ENCODE results near the gene LRG1.

The LRG1 gene

DNA sequence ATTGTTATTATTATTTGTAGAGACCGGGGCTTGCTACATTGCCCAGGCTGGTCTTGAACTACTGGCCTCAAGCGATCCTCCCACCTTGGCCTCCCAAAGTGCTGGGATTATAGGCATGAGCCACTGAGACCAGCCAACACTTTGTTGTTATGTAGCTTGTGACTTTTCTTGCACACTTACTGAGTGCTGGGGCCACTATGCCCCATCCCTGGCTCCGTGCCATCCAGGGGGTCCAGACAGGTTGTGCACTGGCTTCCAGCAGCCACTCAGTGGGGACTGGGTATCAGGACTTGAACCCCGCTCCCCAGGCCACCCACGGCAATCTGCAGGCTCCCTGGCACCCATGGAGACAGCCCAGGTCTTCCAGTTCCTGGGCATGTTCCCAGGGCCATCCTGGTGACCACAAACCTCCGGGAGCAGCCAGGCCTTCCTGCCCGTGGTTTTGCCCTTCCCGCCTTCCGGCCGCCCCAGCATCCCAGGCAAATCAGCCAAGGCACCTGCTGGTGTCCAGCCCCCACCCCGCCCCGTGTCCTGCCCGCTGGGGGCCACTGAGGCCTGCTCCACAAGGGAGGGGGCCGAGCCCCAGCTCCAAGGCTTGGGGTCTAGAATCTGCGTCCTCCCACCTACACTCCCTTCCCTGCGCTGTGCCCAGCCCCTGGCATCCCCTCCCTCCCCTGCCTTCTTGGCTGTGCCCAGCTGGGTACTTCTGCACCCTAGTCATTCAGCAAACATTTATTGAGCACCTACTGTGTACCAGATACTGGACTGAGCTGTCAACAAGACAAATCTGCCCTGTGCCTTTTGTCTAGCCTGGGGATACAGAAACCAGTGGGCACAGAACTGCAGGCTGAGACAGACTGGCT lies 43.4 kb upstream of the LRG1 start:
- no peak overlapping the region for H2AFZ ChIP-seq (ENCODE audit: low read depth)
- H3K9ac ChIP-seq: no peak overlapping the region
- H3K79me2 ChIP-seq (ENCODE audit: insufficient read depth, low read depth): no peaks in the 10 kb centered on the region
- TF ChIP-seq, protein P1, sequence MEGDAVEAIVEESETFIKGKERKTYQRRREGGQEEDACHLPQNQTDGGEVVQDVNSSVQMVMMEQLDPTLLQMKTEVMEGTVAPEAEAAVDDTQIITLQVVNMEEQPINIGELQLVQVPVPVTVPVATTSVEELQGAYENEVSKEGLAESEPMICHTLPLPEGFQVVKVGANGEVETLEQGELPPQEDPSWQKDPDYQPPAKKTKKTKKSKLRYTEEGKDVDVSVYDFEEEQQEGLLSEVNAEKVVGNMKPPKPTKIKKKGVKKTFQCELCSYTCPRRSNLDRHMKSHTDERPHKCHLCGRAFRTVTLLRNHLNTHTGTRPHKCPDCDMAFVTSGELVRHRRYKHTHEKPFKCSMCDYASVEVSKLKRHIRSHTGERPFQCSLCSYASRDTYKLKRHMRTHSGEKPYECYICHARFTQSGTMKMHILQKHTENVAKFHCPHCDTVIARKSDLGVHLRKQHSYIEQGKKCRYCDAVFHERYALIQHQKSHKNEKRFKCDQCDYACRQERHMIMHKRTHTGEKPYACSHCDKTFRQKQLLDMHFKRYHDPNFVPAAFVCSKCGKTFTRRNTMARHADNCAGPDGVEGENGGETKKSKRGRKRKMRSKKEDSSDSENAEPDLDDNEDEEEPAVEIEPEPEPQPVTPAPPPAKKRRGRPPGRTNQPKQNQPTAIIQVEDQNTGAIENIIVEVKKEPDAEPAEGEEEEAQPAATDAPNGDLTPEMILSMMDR (conservative IDR thresholded peaks at IDR 0.05; ENCODE audit: low read depth, low read length): no peak
- H3K27ac ChIP-seq: no peak overlapping the region
- H3K36me3 ChIP-seq (ENCODE audit: insufficient read depth): no peaks in the 10 kb centered on the region
- no peaks in the 10 kb centered on the region for H4K20me1 ChIP-seq (ENCODE audit: insufficient read depth)
- H3K4me2 ChIP-seq: no peak overlapping the region
- peaks cover 5% of the 10 kb centered on the region for H3K4me1 ChIP-seq (ENCODE audit: low read depth, poor library complexity, severe bottlenecking)
- H3K27me3 ChIP-seq (ENCODE audit: insufficient read depth, low read depth): peaks cover 81% of the 10 kb centered on the region
- H3K4me3 ChIP-seq (IDR thresholded peaks at IDR 0.05; ENCODE audit: insufficient read depth, low read depth, low read length): no peak overlapping the region

DNA sequence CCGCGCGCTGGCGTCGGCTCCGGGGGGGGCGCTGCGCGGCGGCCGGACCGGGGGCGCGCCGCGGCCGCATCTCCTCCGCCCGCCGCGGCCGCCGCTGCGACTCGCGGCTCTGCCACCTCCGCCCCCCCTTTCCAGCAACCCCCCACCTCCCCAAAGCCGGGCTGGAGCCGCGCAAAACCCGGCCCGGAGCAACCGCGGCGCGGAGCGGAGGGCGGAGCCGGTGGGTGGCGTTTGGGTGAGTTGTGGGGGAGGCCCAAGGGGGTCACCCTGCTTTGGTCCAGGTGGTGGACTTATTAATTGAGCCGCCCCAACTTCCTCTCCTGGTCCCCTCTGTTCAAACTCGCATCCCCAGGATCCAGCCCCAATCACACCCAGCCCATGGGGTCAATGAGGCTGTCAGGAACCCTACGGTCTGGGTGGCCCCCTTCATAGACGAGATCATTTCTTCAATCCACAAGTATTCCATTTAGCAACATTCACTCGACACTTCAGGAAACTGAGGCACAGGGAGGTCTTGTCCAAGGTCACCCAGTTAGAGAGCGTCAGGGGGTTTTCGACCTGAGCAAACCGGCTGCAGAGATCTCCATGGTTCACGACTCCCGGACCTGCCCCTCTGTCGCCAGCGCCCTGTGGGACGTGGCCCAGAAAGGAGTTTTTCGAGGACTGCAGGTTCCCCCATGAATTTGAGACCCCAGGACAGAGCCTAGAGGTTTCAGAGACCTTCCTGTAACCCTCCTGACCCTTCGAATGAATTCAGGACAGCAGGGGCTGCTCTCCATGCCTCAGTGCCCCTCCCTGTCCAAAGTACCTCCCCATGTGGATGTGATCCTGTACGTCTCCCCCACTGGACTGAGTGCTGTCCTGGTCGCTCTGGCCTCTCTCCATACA lies 42.1 kb upstream of the LRG1 start:
- peaks cover 5% of the 10 kb centered on the region for H3K4me1 ChIP-seq (ENCODE audit: low read depth, poor library complexity, severe bottlenecking)
- TF ChIP-seq, protein P1 (conservative IDR thresholded peaks at IDR 0.05; ENCODE audit: low read depth, low read length): no peak
- no peaks in the 10 kb centered on the region for H3K79me2 ChIP-seq (ENCODE audit: insufficient read depth, low read depth)
- H3K4me2 ChIP-seq: no peak overlapping the region
- H3K27ac ChIP-seq: no peak overlapping the region
- no peaks in the 10 kb centered on the region for H4K20me1 ChIP-seq (ENCODE audit: insufficient read depth)
- H3K27me3 ChIP-seq (ENCODE audit: insufficient read depth, low read depth): peaks cover 80% of the 10 kb centered on the region
- H3K4me3 ChIP-seq (IDR thresholded peaks at IDR 0.05; ENCODE audit: insufficient read depth, low read depth, low read length): no peak overlapping the region
- no peak overlapping the region for H2AFZ ChIP-seq (ENCODE audit: low read depth)
- no peak overlapping the region for H3K9ac ChIP-seq
- no peaks in the 10 kb centered on the region for H3K36me3 ChIP-seq (ENCODE audit: insufficient read depth)

DNA sequence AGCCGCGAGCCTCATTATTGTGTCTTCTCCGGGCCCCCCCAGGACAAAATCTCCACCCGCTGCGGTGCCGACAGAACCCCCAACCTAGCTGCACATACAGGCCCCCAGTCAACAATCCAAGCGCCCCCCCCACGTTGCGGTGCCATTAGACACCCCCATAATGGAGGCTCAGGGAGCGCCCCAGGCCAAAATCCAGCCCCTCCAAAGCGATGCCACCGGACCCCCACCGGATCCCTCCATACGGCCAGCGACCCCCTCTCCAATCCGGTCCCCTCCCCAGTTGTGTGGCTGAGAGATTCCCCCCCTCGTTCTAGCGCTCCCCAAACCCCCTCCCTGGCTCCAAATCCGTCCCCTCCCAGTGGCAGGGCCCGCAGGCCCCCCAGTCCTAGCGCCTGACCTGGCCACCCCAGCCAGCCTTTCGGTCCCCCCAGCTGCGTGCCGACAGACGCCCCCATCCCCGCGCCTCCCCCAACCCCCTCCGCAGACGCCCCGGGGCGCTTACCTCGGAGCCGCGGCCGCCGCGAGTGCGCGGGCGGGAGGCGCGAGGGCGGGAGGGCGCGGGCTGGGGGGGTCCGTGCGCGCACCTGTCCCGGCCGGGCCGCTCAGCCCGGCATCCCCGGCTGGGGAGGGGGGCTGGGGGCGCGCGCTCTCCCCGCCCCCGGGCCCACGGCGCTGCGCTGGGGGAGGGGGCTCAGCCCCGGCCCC lies 41.3 kb upstream of the LRG1 start:
- TF ChIP-seq, protein P1 (conservative IDR thresholded peaks at IDR 0.05; ENCODE audit: low read depth, low read length): no peak
- Histone ChIP-seq H3K79me2 (ENCODE audit: insufficient read depth, low read depth) (no peaks in the 10 kb centered on the region), H3K27ac (no peak overlapping the region), H4K20me1 (ENCODE audit: insufficient read depth) (no peaks in the 10 kb centered on the region), H3K4me1 (ENCODE audit: low read depth, poor library complexity, severe bottlenecking) (peaks cover 5% of the 10 kb centered on the region), H3K36me3 (ENCODE audit: insufficient read depth) (no peaks in the 10 kb centered on the region), H3K27me3 (ENCODE audit: insufficient read depth, low read depth) (peaks cover 76% of the 10 kb centered on the region), H2AFZ (ENCODE audit: low read depth) (no peak overlapping the region), H3K4me2 (no peak overlapping the region), H3K9ac (no peak overlapping the region), H3K4me3 (IDR thresholded peaks at IDR 0.05; ENCODE audit: insufficient read depth, low read depth, low read length) (no peak overlapping the region)

All from KMS-11 (cell line).